Stimulated activated CD8-positive, alpha-beta memory T cell treated with anti-CD3 and anti-CD28 coated beads, Interleukin-7, amount 100 ng/mL, for 24 hours (primary cell): Measurements from ENCODE around the gene CCDC97.
"Not testable (repeated sequence)": the region's sequence is repeated elsewhere in the genome, so short reads cannot be mapped to it uniquely, and the experiment has no call there.

Experiments
- DNase-seq: peaks from one replicate; pipeline ENCODE4 v3.0.0-alpha.2; 2020; ENCODE audit warnings: low read depth

The CCDC97 gene

DNA sequence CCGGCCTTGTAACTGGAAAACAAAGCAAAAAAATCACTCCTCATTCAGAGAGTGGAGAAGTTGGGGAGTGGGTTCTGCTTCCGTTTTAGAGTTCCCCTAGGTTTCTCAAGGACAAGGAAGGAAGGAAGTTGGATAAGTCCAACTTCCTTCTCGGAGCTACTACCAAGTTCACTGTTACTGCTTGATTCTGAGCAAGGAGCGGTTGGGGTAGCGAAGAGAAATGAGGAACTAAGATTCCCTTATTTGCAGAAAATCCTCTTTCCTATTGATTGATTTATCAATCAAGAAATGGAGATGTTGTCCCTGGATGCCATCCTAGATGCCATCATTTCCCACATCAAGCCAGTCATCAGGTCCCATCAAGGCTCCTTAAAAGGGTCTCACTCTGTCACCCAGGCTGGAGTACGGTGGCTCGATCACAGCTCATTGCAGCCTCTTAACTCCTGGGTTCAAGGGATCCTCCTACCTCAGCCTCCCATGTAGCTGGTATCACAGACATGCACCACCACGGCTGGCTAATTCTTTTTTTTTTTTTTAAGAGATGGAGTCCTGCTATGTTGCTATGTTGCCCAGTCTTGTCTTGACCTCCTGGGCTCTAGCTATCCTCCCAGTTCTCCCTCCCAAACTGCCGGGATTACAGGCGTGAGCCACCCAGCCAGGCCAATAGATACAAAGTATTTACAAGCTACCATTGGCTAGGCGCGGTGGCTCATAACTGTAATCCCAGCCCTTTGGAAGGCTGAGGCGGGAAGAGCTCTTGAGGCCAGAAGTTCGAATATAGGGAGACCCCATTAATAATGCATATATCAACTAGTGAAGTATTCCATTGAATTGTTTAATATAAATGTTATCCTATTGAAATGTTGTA, 54.8 kb downstream of the CCDC97 start:
- DNase-seq, result no peak

DNA sequence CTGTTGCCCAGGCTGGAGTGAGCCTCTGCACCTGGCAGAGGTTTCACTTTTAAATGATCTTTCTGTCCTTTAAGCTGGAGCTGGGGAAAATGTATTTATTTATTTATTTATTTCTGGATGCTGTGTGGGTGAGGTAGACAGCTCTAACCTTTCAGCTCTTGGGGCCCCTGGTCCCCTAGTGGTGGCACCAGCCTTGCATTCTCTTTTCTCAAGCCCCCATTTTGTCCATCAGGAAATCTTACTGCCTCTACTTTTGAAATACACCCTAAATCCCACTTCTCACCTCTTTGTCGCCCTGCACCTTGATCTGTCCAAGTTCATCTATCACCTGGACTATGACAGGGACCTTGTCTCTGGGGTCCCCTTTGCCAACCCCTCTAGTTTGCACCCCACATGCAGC, 56.1 kb downstream of the CCDC97 start:
- DNase-seq, result no peak

DNA sequence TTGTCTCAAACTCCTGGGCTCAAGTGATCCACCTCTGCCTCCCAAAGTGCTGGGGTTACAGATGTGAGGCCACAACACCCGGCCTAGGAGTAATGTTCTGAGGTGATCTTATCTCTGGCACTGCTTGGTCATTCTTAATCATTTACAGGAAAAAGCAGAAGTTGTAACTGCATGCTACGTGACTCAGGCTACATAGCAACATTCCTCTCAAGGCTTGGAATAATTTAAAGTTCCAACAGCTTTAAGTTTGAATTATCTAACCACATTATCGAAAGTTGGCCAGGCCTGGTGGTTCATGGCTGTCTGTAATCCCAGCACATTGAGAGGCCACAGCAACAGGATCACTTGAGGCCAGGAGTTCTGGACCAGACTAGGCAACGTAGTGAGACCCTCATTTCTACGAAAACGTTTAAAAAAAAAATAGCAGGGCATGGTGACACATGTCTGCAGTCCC, 57.9 kb downstream of the CCDC97 start:
- DNase-seq, result no peak

DNA sequence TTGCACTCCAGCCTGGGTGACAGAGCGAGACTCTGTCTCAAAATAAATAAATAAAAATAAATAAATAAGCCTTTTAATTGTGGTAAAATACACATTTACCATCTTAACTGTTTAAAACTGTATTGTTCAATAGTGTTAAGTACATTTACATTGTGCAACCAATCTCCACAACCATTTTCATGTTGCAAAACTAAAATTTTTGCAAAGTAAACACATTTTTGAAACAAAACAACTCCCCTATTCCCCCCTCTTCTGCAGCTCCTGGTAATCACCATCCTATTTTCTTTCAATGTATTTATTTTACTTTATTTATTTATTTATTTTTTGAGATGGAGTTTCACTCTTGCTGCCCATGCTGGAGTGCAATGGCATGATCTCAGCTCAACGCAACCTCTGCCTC, 59.8 kb downstream of the CCDC97 start:
- DNase-seq, result no peak

DNA sequence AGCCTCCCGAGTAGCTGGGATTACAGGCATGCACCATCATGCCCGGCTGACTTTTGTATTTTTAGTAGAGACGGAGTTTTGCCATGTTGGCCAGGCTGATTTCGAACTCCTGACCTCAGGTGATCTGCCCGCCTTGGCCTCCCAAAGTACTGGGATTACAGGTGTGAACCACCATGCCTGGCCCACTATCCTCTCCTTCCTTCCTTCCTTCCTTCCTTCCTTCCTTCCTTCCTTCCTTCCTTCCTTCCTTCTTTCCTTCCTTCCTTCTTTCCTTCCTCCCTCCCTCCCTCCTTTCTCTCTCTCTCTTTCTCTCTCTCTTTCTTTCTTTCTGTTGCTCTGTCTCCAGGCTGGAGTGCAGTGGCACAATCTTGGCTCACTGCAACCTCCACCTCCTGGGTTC, 61.1 kb downstream of the CCDC97 start:
- DNase-seq, result not testable (repeated sequence)

DNA sequence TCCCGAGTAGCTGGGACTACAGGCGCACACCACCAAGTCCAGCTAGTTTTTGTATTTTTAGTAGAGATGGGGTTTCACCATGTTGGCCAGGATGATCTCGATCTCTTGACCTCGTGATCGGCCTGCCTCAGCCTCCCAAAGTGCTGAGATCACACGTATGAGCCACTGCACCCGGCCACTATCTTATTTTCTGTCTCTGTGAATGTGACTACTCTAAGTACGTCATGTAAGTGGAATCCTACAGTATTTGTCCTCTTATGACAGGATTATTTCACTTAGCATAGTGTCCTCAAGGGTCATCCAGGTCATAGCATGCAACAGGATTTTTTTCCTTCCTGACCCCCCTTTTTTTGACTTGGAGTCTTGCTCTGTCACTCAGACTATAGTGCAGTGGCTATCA, 61.6 kb downstream of the CCDC97 start:
- DNase-seq, result no peak

DNA sequence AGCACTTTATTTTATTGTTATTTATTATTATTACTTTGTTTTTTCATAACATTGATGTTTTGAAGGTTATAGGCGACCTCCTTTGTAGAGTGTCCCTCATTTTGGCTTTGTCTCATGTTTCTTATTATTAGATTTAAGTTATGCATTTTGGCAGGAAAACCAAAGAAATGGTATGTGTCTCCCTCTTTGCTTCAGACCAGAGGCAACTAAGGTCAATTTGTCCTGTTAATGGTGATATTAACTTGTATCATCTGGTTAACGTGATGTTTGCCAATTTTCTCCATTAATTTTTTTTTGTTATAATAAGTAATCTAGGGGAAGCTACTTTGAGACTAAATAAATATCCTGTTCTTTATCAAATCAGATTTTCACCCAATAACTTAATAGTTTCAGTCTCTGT, 62.5 kb downstream of the CCDC97 start:
- no peak for DNase-seq

DNA sequence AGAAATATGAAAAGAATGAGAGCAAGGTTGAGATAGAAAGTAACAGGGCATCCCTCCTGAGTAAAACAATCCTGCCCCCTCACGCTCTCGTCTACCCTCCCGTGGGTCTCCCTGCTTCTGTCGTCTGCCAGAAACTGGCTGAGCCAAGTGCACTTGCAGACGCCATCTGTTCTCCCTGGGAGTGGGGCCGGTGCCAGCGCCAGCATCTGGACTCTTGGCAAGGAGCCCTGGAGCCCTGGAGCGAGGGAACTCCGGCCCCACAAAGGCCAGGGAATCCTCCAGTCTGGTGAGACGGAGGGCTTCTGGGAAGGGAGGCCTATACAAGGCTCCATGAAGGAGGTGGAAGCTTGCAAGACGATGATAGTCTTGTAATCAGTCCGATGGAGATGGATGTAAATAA, 64.0 kb downstream of the CCDC97 start:
- DNase-seq, result no peak
